ENCODE data around the gene DNM3.
"Not testable (repeated sequence)": the region's sequence is repeated elsewhere in the genome, so short reads cannot be mapped to it uniquely, and the experiment has no call there.

The DNM3 gene

GRCh38 chr1:172404121-172404520 is 562.8 kb downstream of the DNM3 start:
- DNase-seq: no peak

DNA sequence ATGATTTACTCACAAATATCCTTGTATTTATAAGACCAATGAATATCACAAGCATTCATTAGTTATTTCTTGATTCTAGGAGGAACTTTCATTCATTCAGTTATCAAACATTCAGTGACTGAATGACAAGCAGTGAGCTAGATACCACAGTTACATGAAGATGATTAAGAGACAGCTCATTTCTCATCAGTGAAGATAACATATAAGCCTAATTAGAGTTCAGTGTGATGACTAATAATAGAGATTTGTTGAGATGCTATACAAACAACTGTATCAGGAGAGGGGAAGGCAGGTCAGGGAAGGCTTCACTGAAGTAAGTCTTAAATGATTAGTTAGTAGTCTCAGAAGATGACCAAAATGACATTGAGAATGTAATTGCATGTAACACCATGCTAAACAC is 564.6 kb downstream of the DNM3 start:
- DNase-seq: no peak

- no peak for DNase-seq
Measured at GRCh38 chr1:172406968-172407367, 565.7 kb downstream of the DNM3 start.

- DNase-seq: no peak
Measured at GRCh38 chr1:172408958-172409357, 567.7 kb downstream of the DNM3 start.

- DNase-seq: no peak
Measured at GRCh38 chr1:172410027-172410426, 568.7 kb downstream of the DNM3 start.

- DNase-seq: no peak
Measured at GRCh38 chr1:172411791-172412338, 570.6 kb downstream of the DNM3 start.

DNA sequence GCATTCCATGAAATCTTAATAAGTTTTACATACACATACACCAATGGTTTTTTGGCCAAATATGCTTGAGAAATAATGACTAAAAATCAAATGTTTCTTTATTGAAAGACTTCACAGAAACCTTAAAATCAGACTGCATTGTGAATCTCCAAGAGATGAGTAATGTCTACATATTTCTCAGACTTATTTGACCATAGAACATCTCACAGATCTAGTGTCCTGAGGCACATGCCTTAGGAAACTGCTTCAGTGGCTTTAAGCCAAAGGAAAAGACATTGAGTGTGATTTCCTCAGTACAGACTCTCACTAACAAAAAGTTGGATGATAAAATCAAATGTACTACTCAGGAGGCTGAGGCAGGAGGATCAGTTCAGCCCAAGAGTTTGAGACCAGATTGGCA is 573.0 kb downstream of the DNM3 start:
- no peak for DNase-seq

DNA sequence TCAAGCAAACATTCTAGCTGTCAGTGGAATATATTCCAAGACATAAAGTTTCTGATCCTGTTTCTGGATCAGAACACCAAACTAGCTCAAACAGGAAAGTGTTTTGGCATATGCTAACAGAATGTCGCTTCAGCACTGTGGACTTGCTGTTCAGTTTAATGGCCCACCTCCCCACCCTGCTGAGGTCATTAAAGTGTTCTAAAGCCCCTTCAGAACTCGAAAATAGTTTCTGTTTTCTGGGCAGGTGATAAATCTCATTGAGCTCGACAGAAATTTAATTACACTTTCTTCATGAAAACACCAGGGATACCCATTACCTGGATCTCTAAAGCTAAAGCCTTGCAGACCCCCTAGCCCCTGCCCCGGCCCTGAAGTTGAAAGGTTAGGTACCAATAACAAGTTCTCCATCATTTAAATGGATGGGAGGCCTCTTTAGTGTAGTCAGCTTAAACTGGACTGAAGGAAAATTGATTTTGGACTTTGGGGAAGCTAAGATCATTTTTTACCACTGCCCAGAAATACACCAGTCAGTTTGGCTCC is 575.3 kb downstream of the DNM3 start:
- DNase-seq: no peak

DNA sequence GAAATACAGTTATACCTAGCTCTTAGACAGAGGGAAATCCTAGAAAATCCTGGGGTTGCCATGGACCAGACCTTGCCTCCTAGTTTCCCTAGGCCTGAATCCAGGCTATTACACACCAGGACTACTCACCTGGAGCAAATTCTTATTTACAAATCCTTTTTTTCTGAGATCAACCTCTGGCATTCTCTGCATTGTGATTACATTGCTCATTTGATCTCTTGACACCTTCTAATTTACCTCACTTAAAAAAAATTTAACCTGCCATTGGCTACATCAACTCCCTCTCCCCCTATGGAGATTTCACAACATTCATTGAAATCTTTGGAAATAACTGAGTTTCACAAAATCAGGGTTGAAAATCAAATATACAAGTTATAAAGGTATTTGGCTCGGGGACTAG is 576.3 kb downstream of the DNM3 start:
- DNase-seq: no peak

DNA sequence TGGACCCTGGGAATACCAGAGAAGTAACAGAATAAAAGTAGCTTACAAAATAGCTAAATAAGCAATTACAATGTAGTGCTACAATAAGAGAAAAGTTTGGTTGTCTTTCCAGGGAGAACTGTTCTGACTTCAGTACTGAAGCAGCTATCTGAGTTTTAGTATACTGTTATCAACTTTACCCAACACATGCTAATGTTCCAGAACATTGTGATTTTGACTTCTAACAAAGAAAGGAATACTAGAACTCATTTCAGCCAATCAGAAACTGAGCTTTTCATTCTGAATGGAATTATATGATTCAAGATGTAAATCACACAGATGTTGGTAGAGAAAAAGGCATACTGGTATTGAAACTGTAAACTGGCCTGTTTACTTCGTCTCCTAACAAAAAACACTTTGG is 579.1 kb downstream of the DNM3 start, which contains the start of gene C1orf105:
Gene C1orf105 (plus strand): TSS at position 301 of the 400 bp plus-strand sequence. CDS start 201 bp downstream, outside the sequence.
- DNase-seq: no peak

- no peak for DNase-seq
Measured at GRCh38 chr1:172421974-172422604, 580.8 kb downstream of the DNM3 start.

GRCh38 chr1:172423336-172423735 is 582.0 kb downstream of the DNM3 start:
- DNase-seq: no peak

DNA sequence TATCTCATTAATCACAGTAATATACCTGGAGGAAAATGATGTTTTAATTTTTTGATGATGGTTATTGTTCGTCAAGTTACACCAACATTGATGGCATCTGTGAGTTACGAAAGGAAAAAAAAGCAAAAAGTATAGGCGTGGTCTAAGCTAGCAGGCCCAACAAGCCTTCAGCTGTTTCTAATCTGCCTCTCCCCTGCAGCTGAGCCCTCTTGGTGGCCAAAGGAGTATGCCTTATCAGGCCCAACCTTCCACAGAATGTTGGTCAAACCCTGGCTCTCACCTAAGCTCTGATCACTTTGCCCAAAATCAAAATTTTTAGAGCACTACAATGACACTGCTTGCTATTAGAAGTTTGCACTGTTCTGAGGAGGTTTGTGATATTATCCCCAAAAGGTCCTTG is 584.0 kb downstream of the DNM3 start:
- DNase-seq: no peak

- no peak for DNase-seq
Measured at GRCh38 chr1:172427191-172427590, 585.9 kb downstream of the DNM3 start.

- DNase-seq: peak; percentile 8
Measured at GRCh38 chr1:172429331-172430127, 588.2 kb downstream of the DNM3 start.

- DNase-seq: no peak
Measured at GRCh38 chr1:172430128-172430454, 588.8 kb downstream of the DNM3 start.

DNA sequence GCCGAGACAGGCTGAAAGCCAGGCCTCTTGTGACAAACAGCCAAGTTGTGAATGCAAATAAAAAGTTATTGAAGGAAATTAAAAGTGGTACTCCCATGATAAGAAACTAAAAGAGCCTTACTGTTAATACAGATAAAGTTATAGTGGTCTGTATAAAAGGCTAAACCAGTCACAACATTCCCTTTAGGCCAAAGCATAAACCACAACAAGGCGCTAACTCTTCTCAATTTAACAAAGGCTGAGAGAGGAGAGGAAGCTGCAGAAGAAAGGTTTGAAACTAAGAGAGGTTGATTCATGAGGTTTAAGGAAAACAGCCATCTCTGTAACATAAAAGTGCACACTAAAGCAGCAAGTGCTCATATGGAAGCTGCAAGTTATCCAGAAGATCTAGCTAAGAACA is 589.9 kb downstream of the DNM3 start:
- DNase-seq: no peak

GRCh38 chr1:172431721-172432192 is 590.5 kb downstream of the DNM3 start:
- no peak for DNase-seq

DNA sequence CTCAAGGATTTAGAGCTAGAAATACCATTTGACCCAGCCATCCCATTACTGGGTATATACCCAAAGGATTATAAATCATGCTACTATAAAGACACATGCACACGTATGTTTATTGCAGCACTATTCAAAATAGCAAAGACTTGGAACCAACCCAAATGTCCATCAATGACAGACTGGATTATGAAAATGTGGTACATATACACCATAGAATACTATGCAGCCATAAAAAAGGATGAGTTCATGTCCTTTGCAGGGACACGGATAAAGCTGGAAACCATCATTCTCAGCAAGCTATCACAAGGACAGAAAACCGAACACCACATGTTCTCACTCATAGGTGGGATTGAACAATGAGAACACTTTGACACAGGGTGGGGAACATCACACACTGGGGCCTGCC is 595.9 kb downstream of the DNM3 start:
- DNase-seq: not testable (repeated sequence)

- DNase-seq: no peak
Measured at GRCh38 chr1:172442404-172442803, 601.1 kb downstream of the DNM3 start.

DNA sequence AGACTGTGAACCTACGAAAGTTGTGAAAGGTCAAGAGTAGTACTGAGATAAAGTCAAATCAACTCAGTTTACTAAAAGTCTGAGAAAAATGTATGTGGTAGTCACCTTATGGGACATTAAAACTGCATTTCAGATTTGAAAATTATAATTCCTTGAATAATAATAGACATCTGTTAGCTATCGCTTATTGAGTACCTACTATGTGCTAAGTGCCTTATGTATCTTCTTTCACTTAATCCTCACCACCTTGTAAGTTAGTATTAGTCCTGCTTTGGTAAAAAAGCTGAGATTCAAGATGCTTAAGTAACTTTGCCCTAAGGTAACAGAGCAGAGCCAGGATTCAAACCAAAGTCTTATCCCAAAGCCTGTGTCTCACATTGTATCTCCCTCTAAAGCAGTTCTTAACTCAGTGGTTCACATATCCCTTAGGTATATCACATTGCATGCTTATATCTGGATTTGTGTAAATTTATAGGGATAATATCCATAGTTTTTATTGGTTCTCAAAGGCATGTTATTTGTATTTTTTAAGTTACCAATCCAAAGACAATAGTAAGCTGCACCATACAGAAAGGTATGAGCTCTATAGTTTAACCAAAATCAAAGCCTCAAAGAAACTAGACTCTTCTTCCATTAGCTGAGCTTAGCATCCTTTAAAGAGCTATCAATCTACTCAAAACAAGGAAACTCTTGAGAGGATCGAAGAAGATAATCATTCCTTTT is 601.7 kb downstream of the DNM3 start:
- DNase-seq: no peak

- DNase-seq: peak; percentile 75
Measured at GRCh38 chr1:172443666-172444453, 602.6 kb downstream of the DNM3 start, which contains the start of gene PIGC. Gene PIGC (minus strand): TSS chr1:172444069. CDS start chr1:172442622, 1,447 bp downstream.
